IPS-20b (cell line): Measurements from ENCODE around the gene POLR3K.

Experiments used
- H3K27ac ChIP-seq: one replicate; pipeline ENCODE4 v1.5.1; 2013; ENCODE audit warnings: low read length
- H3K27me3 ChIP-seq: 2 replicates; pipeline ENCODE4 v1.6.1; 2013; ENCODE audit warnings: mild to moderate bottlenecking, low read length, inconsistent platforms; ENCODE audit not compliant: insufficient read depth
- H3K36me3 ChIP-seq: 2 replicates; pipeline ENCODE4 v1.6.1; 2013; ENCODE audit warnings: low read depth, mild to moderate bottlenecking, inconsistent platforms, low read length, moderate library complexity; ENCODE audit not compliant: insufficient read depth
- H3K4me1 ChIP-seq: 2 replicates; pipeline ENCODE4 v1.6.1; 2013; ENCODE audit warnings: mild to moderate bottlenecking, control low read depth, inconsistent platforms, low read length, moderate library complexity; ENCODE audit not compliant: insufficient read depth
- H3K4me3 ChIP-seq: 2 replicates; pipeline ENCODE4 v1.5.1; 2013; ENCODE audit warnings: mild to moderate bottlenecking, low read length, inconsistent platforms
- H3K9ac ChIP-seq: 2 replicates; pipeline ENCODE4 v1.6.1; 2013; ENCODE audit warnings: low read depth, mild to moderate bottlenecking, inconsistent platforms, low read length, moderate library complexity
- H3K9me3 ChIP-seq: 2 replicates; pipeline ENCODE4 v1.6.1; 2013; ENCODE audit warnings: mild to moderate bottlenecking, low read depth, low read length, inconsistent platforms; ENCODE audit not compliant: insufficient read depth

Gene POLR3K

GRCh38 chr16:77273-77806 lies 23.9 kb upstream of the POLR3K start:
- H3K9ac ChIP-seq: peak overlapping the region; percentile 51; the same call in 1 of the 2 replicates
- peaks cover 27% of the 10 kb centered on the region for H3K4me1 ChIP-seq
- no peak overlapping the region for H3K27ac ChIP-seq

GRCh38 chr16:76535-77272 lies 23.3 kb upstream of the POLR3K start:
- H3K4me1 ChIP-seq: peaks cover 27% of the 10 kb centered on the region

More at GRCh38 chr16:77273-77806, 23.9 kb upstream of the POLR3K start:
- H3K36me3 ChIP-seq: peaks cover 5% of the 10 kb centered on the region; the same call in 1 of the 2 replicates
- H3K27me3 ChIP-seq: peaks cover 19% of the 10 kb centered on the region; the same call in 1 of the 2 replicates
- H3K9me3 ChIP-seq: no peaks in the 10 kb centered on the region
- peak overlapping the region; percentile 68; the same call in 1 of the 2 replicates for H3K4me3 ChIP-seq

GRCh38 chr16:75580-76501 lies 22.4 kb upstream of the POLR3K start:
- Histone ChIP-seq H3K27me3 (peaks cover 19% of the 10 kb centered on the region; the same call in 1 of the 2 replicates), H3K9ac (no peak overlapping the region), H3K4me1 (peaks cover 31% of the 10 kb centered on the region), H3K9me3 (no peaks in the 10 kb centered on the region), H3K4me3 (no peak overlapping the region), H3K27ac (no peak overlapping the region), H3K36me3 (peaks cover 5% of the 10 kb centered on the region; the same call in 1 of the 2 replicates)

More at GRCh38 chr16:76535-77272, 23.3 kb upstream of the POLR3K start:
- peak overlapping the region; percentile 68; the same call in 1 of the 2 replicates for H3K4me3 ChIP-seq
- peaks cover 5% of the 10 kb centered on the region; the same call in 1 of the 2 replicates for H3K36me3 ChIP-seq
- peaks cover 19% of the 10 kb centered on the region; the same call in 1 of the 2 replicates for H3K27me3 ChIP-seq
- no peaks in the 10 kb centered on the region for H3K9me3 ChIP-seq
- peak overlapping the region; percentile 51; the same call in 1 of the 2 replicates for H3K9ac ChIP-seq
- no peak overlapping the region for H3K27ac ChIP-seq

GRCh38 chr16:74747-75334 lies 21.4 kb upstream of the POLR3K start:
- Histone ChIP-seq H3K27me3 (peaks cover 19% of the 10 kb centered on the region; the same call in 1 of the 2 replicates), H3K9me3 (no peaks in the 10 kb centered on the region), H3K4me1 (peaks cover 32% of the 10 kb centered on the region), H3K9ac (no peak overlapping the region; the same call in 1 of the 2 replicates), H3K27ac (no peak overlapping the region), H3K36me3 (peaks cover 1% of the 10 kb centered on the region; the same call in 1 of the 2 replicates), H3K4me3 (no peak overlapping the region)

GRCh38 chr16:74051-74746 lies 20.8 kb upstream of the POLR3K start:
- Histone ChIP-seq H3K9me3 (no peaks in the 10 kb centered on the region), H3K27ac (no peak overlapping the region), H3K9ac (no peak overlapping the region; the same call in 1 of the 2 replicates), H3K4me1 (peaks cover 32% of the 10 kb centered on the region), H3K4me3 (no peak overlapping the region), H3K36me3 (no peaks in the 10 kb centered on the region), H3K27me3 (peaks cover 19% of the 10 kb centered on the region; the same call in 1 of the 2 replicates)

GRCh38 chr16:72561-73548 lies 19.4 kb upstream of the POLR3K start, which contains the start of gene RHBDF1:
TSS of gene RHBDF1 (minus strand) at chr16:72631. CDS start at chr16:65015, 7,616 bp downstream.
- Histone ChIP-seq H3K27ac (no peak within 1 kb of the TSS), H3K4me1 (peaks cover 32% of the 10 kb centered on the region), H3K27me3 (peaks cover 11% of the 10 kb centered on the region; the same call in 1 of the 2 replicates), H3K4me3 (peak within 1 kb of the TSS; percentile 73), H3K9me3 (no peaks in the 10 kb centered on the region), H3K9ac (peak within 1 kb of the TSS; percentile 68), H3K36me3 (no peaks in the 10 kb centered on the region)

- H3K9me3 ChIP-seq: no peaks in the 10 kb centered on the region
- peaks cover 29% of the 10 kb centered on the region for H3K4me1 ChIP-seq
- peaks cover 11% of the 10 kb centered on the region; the same call in 1 of the 2 replicates for H3K27me3 ChIP-seq
- no peaks in the 10 kb centered on the region for H3K36me3 ChIP-seq
- H3K4me3 ChIP-seq: peak overlapping the region; percentile 73
- no peak overlapping the region for H3K27ac ChIP-seq
- peak overlapping the region; percentile 68; the same call in 1 of the 2 replicates for H3K9ac ChIP-seq
Measured at GRCh38 chr16:71540-72401, 18.4 kb upstream of the POLR3K start.

GRCh38 chr16:71210-71539 lies 17.8 kb upstream of the POLR3K start:
- H3K4me3 ChIP-seq: peak overlapping the region; percentile 73; the same call in 1 of the 2 replicates
- no peaks in the 10 kb centered on the region for H3K9me3 ChIP-seq
- no peak overlapping the region for H3K27ac ChIP-seq
- no peaks in the 10 kb centered on the region for H3K36me3 ChIP-seq
- H3K4me1 ChIP-seq: peaks cover 24% of the 10 kb centered on the region
- peak overlapping the region; percentile 68; the same call in 1 of the 2 replicates for H3K9ac ChIP-seq
- H3K27me3 ChIP-seq: peaks cover 11% of the 10 kb centered on the region; the same call in 1 of the 2 replicates

GRCh38 chr16:69181-69580 lies 15.8 kb upstream of the POLR3K start:
- Histone ChIP-seq H3K9ac (no peak overlapping the region; the same call in 1 of the 2 replicates), H3K4me1 (peaks cover 15% of the 10 kb centered on the region), H3K36me3 (no peaks in the 10 kb centered on the region; the same call in 1 of the 2 replicates), H3K9me3 (no peaks in the 10 kb centered on the region), H3K4me3 (no peak overlapping the region), H3K27ac (no peak overlapping the region), H3K27me3 (peaks cover 11% of the 10 kb centered on the region; the same call in 1 of the 2 replicates)
